Left lung (tissue), 10 donors: ENCODE measurements around the gene PNO1. TPM values are rescaled to one million over a fixed set of nuclear protein-coding genes. Genes with fewer than 3 reads are reported as not detected.

ENCODE experiments used
- ATAC-seq: fragments of 200-7000 bp; cut with Tn5 transposase; one replicate; pipeline ENCODE4 v1.9.1; 2020; ENCODE audit warnings: moderate library complexity
- DNase-seq, 4 donors: peaks; one replicate each; pipeline ENCODE4 v3.0.0-alpha.2; 2013 to 2020
- H3K27ac ChIP-seq, 2 donors: fragments of 200-600 bp; sonication (generic) in 1 of 2; one replicate each; pipeline versions ENCODE4 v1.5.0 to v1.8.0; 2020 to 2021
- H3K27me3 ChIP-seq, 2 donors: fragments of 200-600 bp; sonication (generic) in 1 of 2; one replicate each; pipeline versions ENCODE4 v1.5.0 to v1.8.0; 2020 to 2021
- H3K36me3 ChIP-seq, 2 donors: fragments of 200-600 bp; sonication (generic) in 1 of 2; one replicate each; pipeline versions ENCODE4 v1.5.0 to v1.8.0; 2020 to 2021
- H3K4me1 ChIP-seq, 2 donors: fragments of 200-600 bp; one replicate each; pipeline ENCODE4 v1.8.0; 2021
- H3K4me3 ChIP-seq, 2 donors: fragments of 200-600 bp; sonication (generic) in 1 of 2; one replicate each; pipeline versions ENCODE4 v1.5.0 to v1.8.0; 2020 to 2021; ENCODE audit warnings: mild to moderate bottlenecking in 1 of 2
- H3K9me3 ChIP-seq, 2 donors: fragments of 200-600 bp; sonication (generic) in 1 of 2; one replicate each; pipeline versions ENCODE4 v1.5.0 to v1.8.0; 2020 to 2021
- CTCF ChIP-seq, 2 donors: fragments of 200-600 bp; sonication (generic) in 1 of 2; IDR thresholded peaks; one replicate each; pipeline versions ENCODE4 v1.5.0 to v1.8.0; 2021; ENCODE audit warnings: antibody characterized with exemption in 2 of 2
- intact Hi-C, 2 donors: fragments of 100-400 bp; cut with DNase I; formaldehyde crosslinking; loops; one replicate each; pipeline versions ENCODE4 v1.11.2 to v1.14.2; 2022
- polyA plus RNA-seq, 6 donors: library from polyadenylated mRNA; unstranded; fragments of 120-200 nt; gene quantifications; one replicate each; pipeline ENCODE4 v1.2.1, GENCODE V29; 2013; ENCODE audit not compliant: insufficient read length in 6 of 6
- total RNA-seq, 2 donors: library from RNA; stranded (reverse); fragmentation: NEBNext Ultra II Directional; extraction: Animal tissue kit (Norgen Biotek cat#: 25700); gene quantifications; one replicate each; pipeline ENCODE4 v1.2.1, GENCODE V29; 2021
- donor health status: DM: no; HTN: yes; CAD: no.
- donor health status: DM: no; HTN: no; CAD: no.

The PNO1 gene
- total and polyA plus RNA-seq, 8 donors = 9.4 to 17.7 (median 13.5) TPM

DNA sequence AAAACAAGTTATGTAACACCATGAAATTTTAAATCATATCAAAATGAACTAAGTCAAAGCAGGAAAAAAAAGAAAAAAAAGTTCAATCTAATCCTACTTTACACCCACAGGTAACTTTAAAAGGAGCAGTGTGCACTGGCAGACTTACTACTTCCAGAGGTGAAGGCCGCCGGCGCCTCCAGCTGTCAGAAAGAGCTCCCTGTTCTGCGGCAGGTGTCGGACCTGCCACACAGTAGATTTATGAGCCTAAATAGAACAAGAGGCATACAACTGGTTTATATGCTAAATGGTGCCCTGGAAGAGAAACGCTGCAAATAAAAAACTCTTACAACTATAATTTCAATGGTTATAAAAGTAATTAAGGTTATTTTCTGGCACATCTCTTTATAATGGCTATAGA, 23.1 kb upstream of the PNO1 start:
- Histone ChIP-seq H3K27me3 (no peaks in the 10 kb centered on the region), H3K36me3 (peaks cover 0 to 40% of the 10 kb centered on the region in 2 donors), H3K27ac (no peak overlapping the region), H3K4me3 (no peak overlapping the region), H3K4me1 (peaks cover 0 to 7% of the 10 kb centered on the region in 2 donors), H3K9me3 (no peaks in the 10 kb centered on the region)
- no peak for TF ChIP-seq CTCF (IDR thresholded peaks at IDR 0.05)
- intact Hi-C loops = no loop called here
- ATAC-seq = no peak
- DNase-seq = no peak

DNA sequence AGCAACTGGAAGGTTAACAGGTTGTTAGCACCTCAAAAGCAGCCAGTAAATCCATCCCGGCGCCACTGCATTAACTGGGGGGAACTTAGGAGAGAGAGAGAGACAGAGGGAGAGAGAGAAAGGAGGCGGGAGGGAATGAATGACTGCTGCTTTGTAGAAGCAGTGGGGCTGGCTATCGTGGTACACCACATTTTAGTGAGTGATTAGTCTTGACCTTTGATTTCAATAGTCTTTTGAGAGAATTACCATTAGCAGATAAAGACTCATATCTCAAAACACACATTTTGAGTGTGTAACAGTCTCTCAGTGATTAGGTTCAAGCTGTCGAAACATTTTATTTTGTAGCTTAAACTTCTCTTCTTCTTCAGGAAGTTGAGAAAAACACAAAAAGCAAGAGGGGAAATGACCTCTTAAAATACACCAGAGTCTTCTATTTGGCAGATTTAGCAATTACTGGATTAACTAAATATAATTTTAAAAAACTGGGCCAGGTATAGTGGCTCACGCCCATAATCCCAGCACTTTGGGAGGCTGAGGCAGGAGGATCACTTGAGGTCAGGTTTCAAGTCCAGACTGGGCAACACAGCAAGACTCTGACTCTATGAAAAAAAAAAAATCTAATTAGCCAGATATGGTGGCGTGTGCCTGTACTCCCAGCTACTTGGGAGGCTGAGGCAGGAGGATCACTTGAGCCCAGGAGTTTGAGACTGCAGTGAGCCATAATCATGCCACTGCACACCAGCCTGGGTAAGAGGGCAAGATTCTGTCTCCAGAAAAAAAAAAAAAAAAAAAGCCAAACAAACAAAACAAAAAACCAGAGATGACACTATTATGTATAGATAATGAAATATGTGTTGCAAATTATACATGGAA, 22.0 kb upstream of the PNO1 start:
- ATAC-seq (no peak), DNase-seq (no peak)
- no peak for TF ChIP-seq CTCF (IDR thresholded peaks at IDR 0.05)
- H3K36me3 ChIP-seq = peaks cover 0 to 39% of the 10 kb centered on the region in 2 donors
- no peaks in the 10 kb centered on the region for H3K27me3 ChIP-seq
- intact Hi-C loops = no loop called here
- peaks cover 0 to 7% of the 10 kb centered on the region in 2 donors for H3K4me1 ChIP-seq
- peak overlapping the region in 1 of 2 donors; percentile 70 for H3K27ac ChIP-seq
- H3K4me3 ChIP-seq = no peak overlapping the region
- H3K9me3 ChIP-seq = no peaks in the 10 kb centered on the region

- Histone ChIP-seq H3K27me3 (no peaks in the 10 kb centered on the region), H3K27ac (no peak overlapping the region), H3K36me3 (peaks cover 0 to 16% of the 10 kb centered on the region in 2 donors), H3K9me3 (no peaks in the 10 kb centered on the region), H3K4me1 (no peaks in the 10 kb centered on the region), H3K4me3 (no peak overlapping the region)
- DNase-seq (no peak), ATAC-seq (no peak)
- intact Hi-C loops = no loop called here
- TF ChIP-seq CTCF (IDR thresholded peaks at IDR 0.05) = no peak
These were observed 15.8 kb upstream of the PNO1 start for GRCh38 chr2:68141875-68142274.

- intact Hi-C loops = no loop called here
- Histone ChIP-seq H3K9me3 (no peaks in the 10 kb centered on the region), H3K27ac (no peak overlapping the region), H3K4me3 (no peak overlapping the region), H3K4me1 (peaks cover under 1 to 25% of the 10 kb centered on the region in 2 donors), H3K27me3 (no peaks in the 10 kb centered on the region), H3K36me3 (no peaks in the 10 kb centered on the region)
- TF ChIP-seq CTCF (IDR thresholded peaks at IDR 0.05) = no peak
- DNase-seq (no peak), ATAC-seq (no peak)
These were observed 6.7 kb upstream of the PNO1 start for GRCh38 chr2:68151037-68151436.

DNA sequence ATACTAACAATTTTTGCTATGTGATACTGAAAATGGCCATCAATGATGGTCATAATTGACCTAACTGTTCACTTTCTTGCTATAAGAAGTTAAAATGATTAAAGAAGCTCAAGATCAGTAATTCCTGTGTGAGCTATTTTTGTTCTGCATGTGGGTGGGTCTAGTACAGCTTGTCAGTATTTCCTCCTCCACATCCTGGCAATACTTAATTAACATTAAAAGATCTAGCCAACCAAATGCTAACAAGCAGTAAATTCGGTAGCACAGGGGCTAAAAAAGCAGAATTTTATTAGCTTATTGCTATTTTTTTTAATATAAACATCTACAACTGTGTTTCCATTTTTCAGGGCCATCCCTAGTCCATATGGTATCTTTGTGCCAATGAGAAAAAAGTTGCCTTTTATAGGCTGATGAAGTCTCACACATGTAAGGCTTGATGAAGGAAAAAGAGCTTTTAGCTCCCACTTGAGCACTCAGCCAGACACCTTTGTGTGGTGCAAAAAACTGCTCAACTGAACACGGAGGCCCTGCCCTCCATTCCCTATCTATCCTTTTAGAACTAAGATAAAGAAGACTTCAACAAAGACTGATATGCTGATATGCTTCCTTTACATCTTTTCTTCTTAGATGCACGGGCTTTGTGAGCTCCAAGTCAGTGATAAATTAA, 4.9 kb upstream of the PNO1 start:
- intact Hi-C loops = no loop called here
- no peak overlapping the region for H3K4me3 ChIP-seq
- H3K27me3 ChIP-seq = no peaks in the 10 kb centered on the region
- no peak for TF ChIP-seq CTCF (IDR thresholded peaks at IDR 0.05)
- ATAC-seq (no peak), DNase-seq (no peak)
- H3K27ac ChIP-seq = peak overlapping the region in 1 of 2 donors; percentile 42
- H3K9me3 ChIP-seq = no peaks in the 10 kb centered on the region
- peaks cover 6 to 34% of the 10 kb centered on the region in 2 donors for H3K4me1 ChIP-seq
- no peaks in the 10 kb centered on the region for H3K36me3 ChIP-seq
